ENCODE measurements around the gene FGFR3. TPM values are rescaled to one million over a fixed set of nuclear protein-coding genes. Genes with fewer than 3 reads are reported as not detected.
A peak's percentile ranks its signal among the peaks of the same experiment; 100 is the strongest.

FGFR3 gene
- total RNA-seq, 3 donors from 2014 or later, result 25.5 to 79.1 (median 31.2) TPM

DNA sequence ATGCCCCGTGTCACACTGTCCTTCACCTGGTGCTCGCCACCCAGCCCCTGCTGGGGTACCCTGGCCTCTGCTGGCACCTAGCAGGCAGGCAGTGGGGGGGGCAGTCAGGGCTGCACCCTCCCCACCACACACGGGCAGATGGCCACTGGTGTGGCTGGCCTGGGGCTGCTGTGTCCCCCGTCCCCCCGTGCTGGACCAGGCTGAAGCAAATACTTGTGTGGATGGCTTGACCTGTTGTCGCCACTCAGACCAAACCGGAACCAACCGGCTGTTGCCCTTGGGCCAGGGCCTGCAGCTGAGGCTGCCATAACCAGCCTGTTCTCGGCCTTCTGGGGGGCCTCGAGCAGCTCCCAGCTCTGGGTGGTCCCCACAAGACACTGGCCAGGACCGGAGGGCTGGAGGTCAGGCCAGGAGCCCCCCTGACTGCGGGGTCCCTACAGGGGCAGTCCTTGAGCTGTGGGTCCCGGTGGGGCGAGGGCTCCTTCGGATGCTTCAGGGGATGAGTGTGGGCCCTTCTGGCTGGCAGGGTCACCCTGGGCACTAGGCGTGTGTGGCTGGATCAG lies 4.3 kb downstream of the FGFR3 start:
- Histone ChIP-seq H3K36me3 (ENCODE audit: low read depth) (no peaks in the 10 kb centered on the region), H3K4me3 (no peak overlapping the region), H3K9me3 (no peaks in the 10 kb centered on the region), H3K4me1 (ENCODE audit: low read depth) (peaks cover 21% of the 10 kb centered on the region)
- ATAC-seq (no peak), DNase-seq (no peak)
- TF ChIP-seq, protein P1, sequence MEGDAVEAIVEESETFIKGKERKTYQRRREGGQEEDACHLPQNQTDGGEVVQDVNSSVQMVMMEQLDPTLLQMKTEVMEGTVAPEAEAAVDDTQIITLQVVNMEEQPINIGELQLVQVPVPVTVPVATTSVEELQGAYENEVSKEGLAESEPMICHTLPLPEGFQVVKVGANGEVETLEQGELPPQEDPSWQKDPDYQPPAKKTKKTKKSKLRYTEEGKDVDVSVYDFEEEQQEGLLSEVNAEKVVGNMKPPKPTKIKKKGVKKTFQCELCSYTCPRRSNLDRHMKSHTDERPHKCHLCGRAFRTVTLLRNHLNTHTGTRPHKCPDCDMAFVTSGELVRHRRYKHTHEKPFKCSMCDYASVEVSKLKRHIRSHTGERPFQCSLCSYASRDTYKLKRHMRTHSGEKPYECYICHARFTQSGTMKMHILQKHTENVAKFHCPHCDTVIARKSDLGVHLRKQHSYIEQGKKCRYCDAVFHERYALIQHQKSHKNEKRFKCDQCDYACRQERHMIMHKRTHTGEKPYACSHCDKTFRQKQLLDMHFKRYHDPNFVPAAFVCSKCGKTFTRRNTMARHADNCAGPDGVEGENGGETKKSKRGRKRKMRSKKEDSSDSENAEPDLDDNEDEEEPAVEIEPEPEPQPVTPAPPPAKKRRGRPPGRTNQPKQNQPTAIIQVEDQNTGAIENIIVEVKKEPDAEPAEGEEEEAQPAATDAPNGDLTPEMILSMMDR (IDR thresholded peaks at IDR 0.05), result no peak
- intact Hi-C loops (cut with DNase I, micrococcal nuclease), result no loop called here

DNA sequence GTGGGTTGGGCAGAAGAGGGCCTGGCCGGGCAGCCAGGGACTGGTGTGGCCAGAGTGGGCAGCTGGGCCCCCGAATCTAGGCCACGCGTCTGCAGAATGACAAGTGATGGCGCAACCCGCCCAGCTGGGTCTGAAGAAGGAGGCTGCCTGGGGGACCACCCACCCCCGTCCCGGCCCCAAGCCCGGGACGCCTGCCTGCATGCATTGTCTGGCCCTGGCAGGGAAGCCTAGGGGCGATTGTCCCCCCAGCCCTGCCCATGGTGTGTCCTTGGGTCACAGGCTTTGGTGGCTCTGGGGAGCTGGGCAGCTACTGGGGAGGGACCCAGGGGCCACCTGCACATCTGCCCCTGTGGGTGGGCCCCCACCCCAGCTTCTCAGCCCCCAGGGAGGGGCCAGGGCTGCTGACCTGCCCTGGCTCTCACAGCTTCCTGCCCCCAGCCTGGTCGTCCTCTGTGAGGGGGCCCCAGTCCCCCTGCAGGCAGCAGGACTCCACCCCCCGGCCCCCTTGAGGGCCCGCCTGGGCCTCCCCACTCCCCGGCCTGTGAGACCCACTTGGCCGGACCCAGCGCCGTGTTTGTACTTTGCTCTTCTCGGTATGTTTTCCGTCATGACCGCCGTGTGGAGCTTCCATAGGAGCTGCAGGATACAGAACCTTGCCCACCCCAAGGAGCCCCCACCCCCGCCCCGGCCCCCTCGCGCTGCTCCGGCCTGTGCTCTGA lies 4.9 kb downstream of the FGFR3 start:
- intact Hi-C loops (cut with DNase I, micrococcal nuclease), result no loop called here

DNA sequence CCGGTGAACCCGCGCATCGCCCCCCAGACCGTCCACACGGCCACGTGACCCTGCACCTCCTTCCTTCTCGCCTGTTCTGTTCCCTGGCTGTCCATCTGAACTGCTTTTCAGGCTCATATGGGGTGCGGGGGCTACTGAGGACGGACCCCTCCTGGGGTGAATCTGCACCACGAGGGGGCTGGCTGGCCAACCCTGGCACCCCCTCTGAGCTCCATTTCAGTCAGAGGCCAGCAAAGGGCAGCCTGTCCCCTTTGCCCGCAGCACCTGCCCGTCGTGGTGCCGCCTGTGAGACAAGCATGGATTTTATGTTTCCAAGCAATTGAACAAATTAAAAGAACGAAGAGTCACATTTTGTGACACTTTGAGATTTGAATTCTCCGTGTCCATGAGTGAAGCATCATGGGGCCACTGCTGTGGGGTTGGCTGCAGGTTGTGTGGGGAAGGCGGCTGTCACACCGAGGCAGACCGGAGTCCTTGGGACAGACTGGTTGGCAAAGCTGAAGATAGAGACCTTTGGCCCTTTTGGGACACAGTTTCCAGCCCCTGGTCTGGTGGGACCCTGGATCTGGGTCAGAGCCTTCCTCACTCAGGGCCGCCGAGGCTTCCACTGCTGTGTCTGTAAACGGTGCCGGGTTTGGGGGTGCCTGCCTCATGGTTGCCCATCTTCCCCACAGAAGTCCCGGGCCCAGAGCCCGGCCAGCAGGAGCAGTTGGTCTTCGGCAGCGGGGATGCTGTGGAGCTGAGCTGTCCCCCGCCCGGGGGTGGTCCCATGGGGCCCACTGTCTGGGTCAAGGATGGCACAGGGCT lies 5.7 kb downstream of the FGFR3 start:
- no peak for DNase-seq
- Histone ChIP-seq H3K36me3 (ENCODE audit: low read depth) (no peaks in the 10 kb centered on the region), H3K4me1 (ENCODE audit: low read depth) (peaks cover 18% of the 10 kb centered on the region), H3K9me3 (no peaks in the 10 kb centered on the region), H3K4me3 (no peak overlapping the region)
- TF ChIP-seq, protein P1 (IDR thresholded peaks at IDR 0.05), result no peak
- intact Hi-C loops (cut with DNase I, micrococcal nuclease), result no loop called here
- ATAC-seq, result no peak

More for the DNA sequence above, 4.9 kb downstream of the FGFR3 start:
- Histone ChIP-seq H3K9me3 (no peaks in the 10 kb centered on the region), H3K4me1 (ENCODE audit: low read depth) (peaks cover 18% of the 10 kb centered on the region), H3K36me3 (ENCODE audit: low read depth) (no peaks in the 10 kb centered on the region), H3K4me3 (no peak overlapping the region)
- ATAC-seq (no peak), DNase-seq (no peak)
- TF ChIP-seq, protein P1 (IDR thresholded peaks at IDR 0.05), result no peak

DNA sequence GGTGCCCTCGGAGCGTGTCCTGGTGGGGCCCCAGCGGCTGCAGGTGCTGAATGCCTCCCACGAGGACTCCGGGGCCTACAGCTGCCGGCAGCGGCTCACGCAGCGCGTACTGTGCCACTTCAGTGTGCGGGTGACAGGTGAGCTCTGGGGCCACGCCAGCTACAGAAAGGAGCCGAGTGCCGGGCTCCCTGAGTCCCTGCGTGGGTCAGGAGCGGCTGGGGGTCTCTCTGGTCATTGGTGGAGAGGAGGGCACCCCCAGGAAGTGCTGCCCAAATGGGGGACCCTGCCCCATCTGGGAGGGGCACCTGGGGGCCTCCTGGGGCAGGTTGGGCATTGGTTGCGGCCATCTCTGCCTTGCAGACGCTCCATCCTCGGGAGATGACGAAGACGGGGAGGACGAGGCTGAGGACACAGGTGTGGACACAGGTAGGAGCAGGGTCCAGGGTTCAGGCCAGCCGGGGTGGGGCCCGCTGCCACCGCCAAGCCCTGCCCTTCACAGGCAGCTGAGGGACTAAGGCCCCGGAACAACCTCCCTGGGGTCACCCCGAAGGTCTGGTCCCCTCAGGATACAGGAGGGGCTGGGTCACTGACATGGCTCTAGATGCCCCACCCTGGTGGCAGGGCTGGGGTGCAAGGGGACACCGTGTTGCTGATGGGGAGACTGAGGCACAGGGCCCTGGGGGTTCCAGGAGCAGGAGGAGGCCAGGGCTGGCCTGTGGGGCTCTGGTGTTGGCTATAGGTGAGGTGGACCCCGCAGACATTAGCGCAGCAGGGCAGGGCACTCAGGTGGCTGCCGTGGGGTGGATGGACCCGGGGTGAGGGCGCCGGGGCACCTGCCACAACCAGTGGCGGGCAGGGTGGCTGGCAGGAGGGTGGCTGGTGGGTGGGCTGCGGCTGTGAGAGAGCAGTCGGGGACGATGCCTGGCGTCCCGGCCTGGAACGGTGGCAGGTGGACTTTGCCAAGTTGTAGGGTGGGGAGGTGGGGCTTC lies 6.6 kb downstream of the FGFR3 start:
- Histone ChIP-seq H3K36me3 (ENCODE audit: low read depth) (no peaks in the 10 kb centered on the region), H3K4me1 (ENCODE audit: low read depth) (peaks cover 18% of the 10 kb centered on the region), H3K4me3 (no peak overlapping the region), H3K9me3 (no peaks in the 10 kb centered on the region)
- intact Hi-C loops (cut with DNase I, micrococcal nuclease), result loop anchor here in 1 of 2 donors (10.0 kb wide), 1 partner anchor 45 kb away; no protein-coding TSS in a partner anchor
- TF ChIP-seq, protein P1 (IDR thresholded peaks at IDR 0.05), result no peak
- ATAC-seq (peak; percentile 65), DNase-seq (peak in 2 of 3 donors; percentile 63 to 72)

DNA sequence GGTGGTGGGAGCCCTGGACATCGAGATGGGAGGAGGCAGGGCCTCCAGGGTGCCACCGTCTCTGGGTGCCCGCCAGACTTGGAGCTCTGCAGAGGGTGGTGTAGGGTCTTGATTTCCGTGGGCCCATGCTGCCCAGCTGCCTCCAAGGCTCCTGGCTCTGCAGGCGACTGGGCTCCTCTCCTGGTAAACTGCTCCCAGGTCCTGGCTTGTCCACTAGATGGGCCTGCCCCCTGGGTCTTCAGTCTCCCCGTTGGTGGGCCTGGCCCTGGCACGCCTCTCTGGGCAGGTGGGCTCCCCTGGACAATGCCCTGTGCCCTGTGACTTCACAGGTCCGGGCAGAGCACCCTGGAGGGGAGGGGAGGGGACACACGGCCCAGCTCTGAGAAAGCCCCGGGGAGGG lies 7.7 kb downstream of the FGFR3 start:
- H3K4me3 ChIP-seq, result no peak overlapping the region
- DNase-seq, result no peak
- H3K4me1 ChIP-seq (ENCODE audit: low read depth), result peaks cover 12% of the 10 kb centered on the region
- no peaks in the 10 kb centered on the region for H3K9me3 ChIP-seq
- intact Hi-C loops (cut with DNase I, micrococcal nuclease), result loop anchor here in 1 of 2 donors (10.0 kb wide), 1 partner anchor 46 kb away; no protein-coding TSS in a partner anchor
- TF ChIP-seq, protein P1 (IDR thresholded peaks at IDR 0.05), result no peak
- no peak for ATAC-seq
- H3K36me3 ChIP-seq (ENCODE audit: low read depth), result no peaks in the 10 kb centered on the region

Data from mucosa of descending colon (tissue), 3 donors.